ENCODE results near the gene TMEM150C.
"Not testable (repeated sequence)": the region's sequence is repeated elsewhere in the genome, so short reads cannot be mapped to it uniquely, and the experiment has no call there.

DNA sequence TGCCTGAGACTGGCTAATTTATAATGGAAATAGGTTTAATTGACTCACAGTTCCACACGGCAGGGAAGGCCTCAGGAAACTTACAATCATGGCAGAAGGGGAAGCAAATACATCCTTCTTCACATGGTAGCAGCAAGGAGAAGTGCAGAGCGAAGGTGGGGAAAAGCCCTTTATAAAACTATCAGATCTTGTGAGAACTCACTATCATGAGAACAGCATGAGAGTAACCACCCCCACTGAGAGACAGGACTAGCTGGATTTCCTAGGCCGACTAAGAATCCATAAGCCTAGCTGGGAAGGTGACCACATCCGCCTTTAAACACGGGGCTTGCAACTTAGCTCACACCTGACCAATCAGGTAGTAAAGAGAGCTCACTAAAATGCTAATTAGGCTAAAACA is 88.7 kb downstream of the TMEM150C start:
- TF ChIP-seq, protein P1, sequence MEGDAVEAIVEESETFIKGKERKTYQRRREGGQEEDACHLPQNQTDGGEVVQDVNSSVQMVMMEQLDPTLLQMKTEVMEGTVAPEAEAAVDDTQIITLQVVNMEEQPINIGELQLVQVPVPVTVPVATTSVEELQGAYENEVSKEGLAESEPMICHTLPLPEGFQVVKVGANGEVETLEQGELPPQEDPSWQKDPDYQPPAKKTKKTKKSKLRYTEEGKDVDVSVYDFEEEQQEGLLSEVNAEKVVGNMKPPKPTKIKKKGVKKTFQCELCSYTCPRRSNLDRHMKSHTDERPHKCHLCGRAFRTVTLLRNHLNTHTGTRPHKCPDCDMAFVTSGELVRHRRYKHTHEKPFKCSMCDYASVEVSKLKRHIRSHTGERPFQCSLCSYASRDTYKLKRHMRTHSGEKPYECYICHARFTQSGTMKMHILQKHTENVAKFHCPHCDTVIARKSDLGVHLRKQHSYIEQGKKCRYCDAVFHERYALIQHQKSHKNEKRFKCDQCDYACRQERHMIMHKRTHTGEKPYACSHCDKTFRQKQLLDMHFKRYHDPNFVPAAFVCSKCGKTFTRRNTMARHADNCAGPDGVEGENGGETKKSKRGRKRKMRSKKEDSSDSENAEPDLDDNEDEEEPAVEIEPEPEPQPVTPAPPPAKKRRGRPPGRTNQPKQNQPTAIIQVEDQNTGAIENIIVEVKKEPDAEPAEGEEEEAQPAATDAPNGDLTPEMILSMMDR (IDR thresholded peaks at IDR 0.05): not testable (repeated sequence)
- not testable (repeated sequence) for TF ChIP-seq POLR2A, POLR2AphosphoS5, EP300 (IDR thresholded peaks at IDR 0.05)

All from stomach (tissue), 4 donors.